ENCODE results near the gene GIMAP5. TPM values are rescaled to one million over a fixed set of nuclear protein-coding genes. Genes with fewer than 3 reads are reported as not detected.

Gene GIMAP5
- total RNA-seq, 1 donor, result not detected

DNA sequence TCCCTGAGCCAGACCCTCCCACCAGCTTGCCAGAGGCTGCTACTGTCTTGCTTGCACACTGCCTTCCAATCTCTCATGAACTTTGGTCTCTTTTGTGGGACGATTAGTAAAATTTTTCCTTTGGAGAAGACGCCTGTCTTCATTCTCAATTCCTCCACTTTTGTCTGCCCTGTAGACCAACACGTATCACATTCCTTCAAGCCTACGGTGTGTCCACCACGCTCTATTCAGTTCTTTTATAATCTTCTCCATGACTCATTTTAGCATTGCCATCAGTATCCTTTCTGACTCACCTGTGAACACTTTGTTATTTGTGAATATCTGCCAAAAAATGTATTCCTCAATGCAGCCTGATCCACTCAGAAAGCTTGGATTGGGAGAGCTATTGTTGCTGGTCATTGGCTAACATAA lies 1.4 kb downstream of the GIMAP5 start:
- TF ChIP-seq, protein P1, sequence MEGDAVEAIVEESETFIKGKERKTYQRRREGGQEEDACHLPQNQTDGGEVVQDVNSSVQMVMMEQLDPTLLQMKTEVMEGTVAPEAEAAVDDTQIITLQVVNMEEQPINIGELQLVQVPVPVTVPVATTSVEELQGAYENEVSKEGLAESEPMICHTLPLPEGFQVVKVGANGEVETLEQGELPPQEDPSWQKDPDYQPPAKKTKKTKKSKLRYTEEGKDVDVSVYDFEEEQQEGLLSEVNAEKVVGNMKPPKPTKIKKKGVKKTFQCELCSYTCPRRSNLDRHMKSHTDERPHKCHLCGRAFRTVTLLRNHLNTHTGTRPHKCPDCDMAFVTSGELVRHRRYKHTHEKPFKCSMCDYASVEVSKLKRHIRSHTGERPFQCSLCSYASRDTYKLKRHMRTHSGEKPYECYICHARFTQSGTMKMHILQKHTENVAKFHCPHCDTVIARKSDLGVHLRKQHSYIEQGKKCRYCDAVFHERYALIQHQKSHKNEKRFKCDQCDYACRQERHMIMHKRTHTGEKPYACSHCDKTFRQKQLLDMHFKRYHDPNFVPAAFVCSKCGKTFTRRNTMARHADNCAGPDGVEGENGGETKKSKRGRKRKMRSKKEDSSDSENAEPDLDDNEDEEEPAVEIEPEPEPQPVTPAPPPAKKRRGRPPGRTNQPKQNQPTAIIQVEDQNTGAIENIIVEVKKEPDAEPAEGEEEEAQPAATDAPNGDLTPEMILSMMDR (IDR thresholded peaks at IDR 0.05; ENCODE audit: insufficient read depth, low read length), result no peak
- no peak overlapping the region for H3K4me3 ChIP-seq (ENCODE audit: low read depth, low read length)
- no peak for DNase-seq (ENCODE audit: low read depth)

DNA sequence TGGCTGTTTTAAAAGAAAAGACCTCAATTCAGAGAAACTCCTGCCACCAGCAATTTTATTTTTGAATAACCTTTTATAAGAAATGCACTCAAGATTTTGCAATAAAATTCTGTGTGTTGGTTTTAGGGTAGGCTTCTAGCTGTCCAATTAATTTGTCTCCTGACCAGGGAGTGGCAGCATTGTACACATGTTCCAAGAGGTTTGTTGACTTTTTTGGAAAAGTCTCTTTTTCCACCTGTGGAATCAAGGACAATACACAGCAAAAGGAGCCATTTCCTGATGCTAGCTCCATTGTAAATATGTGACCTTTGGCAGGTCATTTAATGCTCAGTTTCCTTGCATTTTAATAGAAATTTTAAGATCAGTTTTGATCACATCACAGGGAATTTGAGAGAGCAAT lies 1.8 kb downstream of the GIMAP5 start:
- H3K4me3 ChIP-seq (ENCODE audit: low read depth, low read length), result no peak overlapping the region
- no peak for DNase-seq (ENCODE audit: low read depth)
- TF ChIP-seq, protein P1 (IDR thresholded peaks at IDR 0.05; ENCODE audit: insufficient read depth, low read length), result no peak

DNA sequence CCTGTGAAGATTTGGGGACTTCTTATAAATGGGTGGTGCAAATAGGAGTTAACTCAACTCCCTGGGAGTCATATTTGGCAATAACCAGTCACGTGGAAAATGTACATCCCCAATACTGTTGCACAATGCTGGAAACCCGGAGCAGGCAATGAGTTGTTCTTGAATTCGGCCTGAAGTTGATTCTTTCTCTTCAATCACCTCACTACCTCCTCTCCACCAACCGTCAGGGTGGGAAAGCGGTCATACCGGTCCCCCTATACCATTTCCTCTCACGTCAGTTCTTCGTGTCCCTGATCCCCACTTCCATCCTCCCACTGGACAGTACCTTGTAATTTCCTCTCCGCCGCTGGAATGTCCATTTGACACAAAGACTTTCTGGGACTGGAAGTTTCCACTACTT lies 2.8 kb downstream of the GIMAP5 start:
- no peak for DNase-seq (ENCODE audit: low read depth)
- H3K4me3 ChIP-seq (ENCODE audit: low read depth, low read length), result no peak overlapping the region
- TF ChIP-seq, protein P1 (IDR thresholded peaks at IDR 0.05; ENCODE audit: insufficient read depth, low read length), result no peak

DNA sequence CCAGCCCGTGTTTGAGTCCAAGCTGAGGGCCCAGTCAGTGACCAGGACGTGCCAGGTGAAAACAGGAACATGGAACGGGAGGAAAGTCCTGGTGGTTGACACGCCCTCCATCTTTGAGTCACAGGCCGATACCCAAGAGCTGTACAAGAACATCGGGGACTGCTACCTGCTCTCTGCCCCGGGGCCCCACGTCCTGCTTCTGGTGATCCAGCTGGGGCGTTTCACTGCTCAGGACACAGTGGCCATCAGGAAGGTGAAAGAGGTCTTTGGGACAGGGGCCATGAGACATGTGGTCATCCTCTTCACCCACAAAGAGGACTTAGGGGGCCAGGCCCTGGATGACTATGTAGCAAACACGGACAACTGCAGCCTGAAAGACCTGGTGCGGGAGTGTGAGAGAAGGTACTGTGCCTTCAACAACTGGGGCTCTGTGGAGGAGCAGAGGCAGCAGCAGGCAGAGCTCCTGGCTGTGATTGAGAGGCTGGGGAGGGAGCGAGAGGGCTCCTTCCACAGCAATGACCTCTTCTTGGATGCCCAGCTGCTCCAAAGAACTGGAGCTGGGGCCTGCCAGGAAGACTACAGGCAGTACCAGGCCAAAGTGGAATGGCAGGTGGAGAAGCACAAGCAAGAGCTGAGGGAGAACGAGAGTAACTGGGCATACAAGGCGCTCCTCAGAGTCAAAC lies 5.2 kb downstream of the GIMAP5 start:
- DNase-seq (ENCODE audit: low read depth), result no peak
- TF ChIP-seq, protein P1 (IDR thresholded peaks at IDR 0.05; ENCODE audit: insufficient read depth, low read length), result no peak
- no peak overlapping the region for H3K4me3 ChIP-seq (ENCODE audit: low read depth, low read length)

DNA sequence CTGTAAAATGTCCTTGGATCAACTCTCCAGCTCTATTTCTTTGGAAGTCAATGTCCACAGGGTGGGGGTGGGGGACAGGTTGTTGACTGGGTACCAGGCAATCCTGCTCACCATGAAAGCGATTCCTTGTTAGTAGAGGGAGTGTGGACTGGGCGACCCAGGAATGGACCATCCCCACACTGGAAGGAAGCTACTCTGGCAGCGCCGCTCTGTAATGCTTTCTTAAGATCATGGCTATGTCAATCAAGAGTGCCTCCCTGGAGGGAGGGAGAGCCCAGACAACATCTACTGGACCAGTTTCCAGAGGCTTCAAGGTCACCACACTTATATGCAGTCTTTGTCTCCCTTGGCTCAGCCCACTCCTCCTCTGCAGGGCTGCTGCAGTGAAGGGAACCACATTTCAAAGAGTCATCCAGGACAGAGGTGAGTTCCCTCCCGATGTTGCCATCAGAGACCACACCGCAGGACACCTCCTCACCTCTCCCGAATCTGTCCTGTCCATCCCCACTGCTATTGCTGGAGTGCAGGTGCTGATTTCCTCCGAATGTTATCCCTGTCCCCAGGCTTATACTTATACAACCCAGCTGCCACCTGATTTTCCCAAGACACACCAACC lies 6.9 kb downstream of the GIMAP5 start:
- no peak overlapping the region for H3K4me3 ChIP-seq (ENCODE audit: low read depth, low read length)
- TF ChIP-seq, protein P1 (IDR thresholded peaks at IDR 0.05; ENCODE audit: insufficient read depth, low read length), result no peak
- DNase-seq (ENCODE audit: low read depth), result no peak

DNA sequence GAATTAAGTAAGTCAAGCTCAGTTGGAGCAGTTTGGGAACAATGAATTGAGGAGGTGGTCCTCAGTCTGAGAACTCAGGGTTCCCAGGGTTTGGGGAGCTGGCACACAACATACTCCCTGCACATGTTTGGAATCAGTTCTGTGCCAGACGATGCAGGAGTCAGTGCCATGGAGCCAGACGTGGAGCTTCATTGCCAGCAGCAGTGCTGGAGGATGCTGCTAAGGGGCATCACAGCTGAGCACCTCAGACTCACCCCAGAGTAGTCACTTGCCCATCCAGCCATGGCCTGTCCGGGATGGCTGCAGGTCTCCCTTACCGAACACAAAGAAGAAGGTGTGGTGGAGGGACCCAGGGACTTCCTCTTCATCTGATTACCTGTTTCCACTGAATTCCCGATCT lies 7.9 kb downstream of the GIMAP5 start:
- TF ChIP-seq, protein P1 (IDR thresholded peaks at IDR 0.05; ENCODE audit: insufficient read depth, low read length), result no peak
- H3K4me3 ChIP-seq (ENCODE audit: low read depth, low read length), result no peak overlapping the region
- DNase-seq (ENCODE audit: low read depth), result no peak

Measured in fibroblast of the aortic adventitia (primary cell).